CD4-positive, alpha-beta T cell (primary cell): Measurements from ENCODE around the gene CAMTA1. TPM values are rescaled to one million over a fixed set of nuclear protein-coding genes. Genes with fewer than 3 reads are reported as not detected.

Source experiments
- ATAC-seq: fragments of 200-7000 bp; cut with Tn5 transposase; one replicate; pipeline ENCODE4 v1.10.0; 2022; ENCODE audit warnings: mild to moderate bottlenecking; ENCODE audit not compliant: poor library complexity
- CTCF ChIA-PET: fragments of 350-600 bp; sonication (Branson Sonifier 250); formaldehyde crosslinking; loops from one replicate; lab custom pipeline; 2021; ENCODE audit warnings: antibody characterized with exemption, inconsistent platforms; lab: Charles Lee
- POLR2A ChIA-PET: fragments of 350-600 bp; sonication (Branson Sonifier 250); formaldehyde crosslinking; loops from one replicate; lab custom pipeline; 2021; ENCODE audit warnings: antibody characterized with exemption, inconsistent platforms; lab: Charles Lee
- DNase-seq, 14 experiments: peaks; one replicate each; pipeline ENCODE4 v3.0.0-alpha.2; 2013 to 2020; ENCODE audit warnings: mixed read lengths in 2 of 14
- H3K27ac ChIP-seq, 2 donors: one replicate each; pipeline versions ENCODE4 v1.5.1 to v1.7.0; 2013; ENCODE audit warnings: low read length in 2 of 2, low read depth in 1 of 2, mild to moderate bottlenecking in 1 of 2
- H3K27me3 ChIP-seq, 2 experiments: 1 replicate in 1 of 2; 2 replicates in 1 of 2; pipeline versions ENCODE4 v1.6.1 to v1.7.0; 2013; ENCODE audit warnings: low read length in 2 of 2, control low read depth in 1 of 2, mild to moderate bottlenecking in 1 of 2, moderate library complexity in 1 of 2; ENCODE audit not compliant: insufficient read depth in 2 of 2, control insufficient read depth in 1 of 2
- H3K36me3 ChIP-seq: one replicate; pipeline ENCODE4 v1.6.1; 2013; ENCODE audit warnings: low read length, control low read depth; ENCODE audit not compliant: insufficient read depth
- H3K4me1 ChIP-seq: one replicate; pipeline ENCODE4 v1.6.1; 2013; ENCODE audit warnings: low read length, control low read depth; ENCODE audit not compliant: insufficient read depth
- H3K4me3 ChIP-seq: one replicate; pipeline ENCODE4 v1.5.1; 2013; ENCODE audit warnings: mild to moderate bottlenecking, low read length, moderate library complexity
- H3K9me3 ChIP-seq, 2 experiments: 1 replicate in 1 of 2; 2 replicates in 1 of 2; pipeline versions ENCODE4 v1.6.1 to v1.7.0; 2013; ENCODE audit warnings: low read length in 2 of 2, mild to moderate bottlenecking in 2 of 2, control low read depth in 1 of 2, moderate library complexity in 1 of 2; ENCODE audit not compliant: control insufficient read depth in 1 of 2, insufficient read depth in 1 of 2
- H3K27ac Mint-ChIP-seq: one replicate; pipeline ENCODE4 v1.8.0; 2020; ENCODE audit warnings: mixed read lengths
- H3K27me3 Mint-ChIP-seq: one replicate; pipeline ENCODE4 v1.8.0; 2021; ENCODE audit warnings: mixed read lengths
- H3K36me3 Mint-ChIP-seq: one replicate; pipeline ENCODE4 v1.8.0; 2021; ENCODE audit warnings: low read depth, mixed read lengths
- H3K4me1 Mint-ChIP-seq: one replicate; pipeline ENCODE4 v1.8.0; 2021; ENCODE audit warnings: low read depth, mixed read lengths
- H3K4me3 Mint-ChIP-seq: one replicate; pipeline ENCODE4 v1.8.0; 2020; ENCODE audit warnings: mild to moderate bottlenecking, mixed read lengths
- H3K9me3 Mint-ChIP-seq: one replicate; pipeline ENCODE4 v1.8.0; 2020; ENCODE audit warnings: mixed read lengths
- CTCF ChIP-seq: fragments of 200-600 bp; IDR thresholded peaks from one replicate; pipeline ENCODE4 v1.8.0; 2022; ENCODE audit warnings: antibody characterized with exemption, mild to moderate bottlenecking
- intact Hi-C, 2 experiments: fragments of 100-400 bp; cut with DNase I in 1 of 2; cut with micrococcal nuclease in 1 of 2; formaldehyde crosslinking; loops; one replicate each; pipeline versions ENCODE4 v1.15.1 to v1.9.0; 2023 to 2025; cut with DNase I, micrococcal nuclease
- total RNA-seq, 174 experiments: library from RNA in 2 of 174; stranded (reverse) in 2 of 174; gene quantifications; one replicate each; pipeline ENCODE4 v1.2.3 and lab custom pipeline; 2021 to 2026

Gene CAMTA1
- total RNA-seq, 2 experiments from 2014 or later: 38.6 to 39.3 TPM

- Histone ChIP-seq H3K4me1 (no peaks in the 10 kb centered on the region), H3K27me3 (no peaks in the 10 kb centered on the region), H3K4me3 (no peak overlapping the region), H3K36me3 (no peaks in the 10 kb centered on the region), H3K27ac (no peak overlapping the region), H3K9me3 (peaks cover 0 to 4% of the 10 kb centered on the region in 2 experiments)
- no peaks in the 10 kb centered on the region for H3K36me3 Mint-ChIP-seq
- CTCF ChIA-PET: no interaction called here
- no peaks in the 10 kb centered on the region for H3K27me3 Mint-ChIP-seq
- TF ChIP-seq CTCF: no peak
- no peaks in the 10 kb centered on the region for H3K9me3 Mint-ChIP-seq
- H3K4me1 Mint-ChIP-seq: no peaks in the 10 kb centered on the region
- H3K27ac Mint-ChIP-seq: no peak overlapping the region
- DNase-seq (peak in 1 of 14 experiments; percentile 16), ATAC-seq (no peak)
- POLR2A ChIA-PET: no interaction called here
- no peak overlapping the region for H3K4me3 Mint-ChIP-seq
- intact Hi-C loops: no loop called here
Measured at GRCh38 chr1:7582460-7582972, 797.3 kb downstream of the CAMTA1 start.

GRCh38 chr1:7583291-7584096 is 798.2 kb downstream of the CAMTA1 start:
- Mint-ChIP-seq H3K36me3 (no peaks in the 10 kb centered on the region), H3K27ac (no peak overlapping the region), H3K27me3 (no peaks in the 10 kb centered on the region), H3K4me3 (no peak overlapping the region), H3K9me3 (no peaks in the 10 kb centered on the region), H3K4me1 (no peaks in the 10 kb centered on the region)
- CTCF ChIA-PET: no interaction called here
- Histone ChIP-seq H3K27me3 (no peaks in the 10 kb centered on the region), H3K4me1 (no peaks in the 10 kb centered on the region), H3K9me3 (peaks cover 0 to 4% of the 10 kb centered on the region in 2 experiments), H3K4me3 (no peak overlapping the region), H3K36me3 (no peaks in the 10 kb centered on the region), H3K27ac (no peak overlapping the region)
- intact Hi-C loops: no loop called here
- POLR2A ChIA-PET: no interaction called here
- no peak for TF ChIP-seq CTCF
- DNase-seq (peak in 1 of 14 experiments; percentile 12), ATAC-seq (no peak)

- Histone ChIP-seq H3K36me3 (no peaks in the 10 kb centered on the region), H3K9me3 (peaks cover 0 to under 1% of the 10 kb centered on the region in 2 experiments), H3K27ac (no peak overlapping the region), H3K27me3 (no peaks in the 10 kb centered on the region), H3K4me1 (no peaks in the 10 kb centered on the region), H3K4me3 (no peak overlapping the region)
- no peak overlapping the region for H3K27ac Mint-ChIP-seq
- no peaks in the 10 kb centered on the region for H3K27me3 Mint-ChIP-seq
- no peaks in the 10 kb centered on the region for H3K4me1 Mint-ChIP-seq
- intact Hi-C loops: no loop called here
- no peaks in the 10 kb centered on the region for H3K36me3 Mint-ChIP-seq
- CTCF ChIA-PET: no interaction called here
- ATAC-seq (no peak), DNase-seq (no peak)
- POLR2A ChIA-PET: no interaction called here
- no peaks in the 10 kb centered on the region for H3K9me3 Mint-ChIP-seq
- H3K4me3 Mint-ChIP-seq: no peak overlapping the region
- no peak for TF ChIP-seq CTCF
Measured at GRCh38 chr1:7584157-7584556, 798.9 kb downstream of the CAMTA1 start.
